Endothelial cell of umbilical vein (primary cell): Measurements from ENCODE around the gene PADI1.

Experiments used
- CTCF ChIP-seq, 2 donors: IDR thresholded peaks; 1 replicate in 1 of 2; 2 replicates in 1 of 2; pipeline ENCODE4 v1.5.1; 2011; ENCODE audit warnings: low read length in 2 of 2, mild to moderate bottlenecking in 2 of 2, moderate library complexity in 2 of 2, control low read depth in 1 of 2, inconsistent platforms in 1 of 2, low read depth in 1 of 2; ENCODE audit not compliant: insufficient read depth in 1 of 2; ENCODE audit errors: extremely low read depth in 1 of 2
- EZH2 ChIP-seq: IDR thresholded peaks from 2 replicates; pipeline ENCODE4 v1.6.1; 2012; ENCODE audit warnings: borderline replicate concordance, low read depth, mild to moderate bottlenecking, moderate library complexity, low read length, inconsistent platforms; ENCODE audit not compliant: severe bottlenecking
- POLR2AphosphoS5 ChIP-seq: IDR thresholded peaks from 2 replicates; pipeline ENCODE4 v1.6.1; 2012; ENCODE audit warnings: low read depth, mild to moderate bottlenecking, control low read depth, low read length, moderate library complexity; ENCODE audit not compliant: insufficient read depth

- no peak for TF ChIP-seq CTCF (IDR thresholded peaks at IDR 0.05; ENCODE audit: extremely low read depth in 1 of 2, insufficient read depth in 1 of 2, low read depth in 1 of 2, low read length in 2 of 2)
- no peak for TF ChIP-seq EZH2
- no peak for TF ChIP-seq POLR2AphosphoS5
Measured at GRCh38 chr1:17196496-17197185, 8.3 kb upstream of the PADI1 start.
